Fibroblast of lung (primary cell): ENCODE results near the gene SLC2A4RG. TPM values are rescaled to one million over a fixed set of nuclear protein-coding genes. Genes with fewer than 3 reads are reported as not detected.

Source experiments
- DNase-seq, 2 donors: peaks; one replicate each; pipeline versions ENCODE4 v3.0.0 to v3.0.0-alpha.2; 2010; ENCODE audit warnings: low read depth in 2 of 2
- H2AFZ ChIP-seq: 2 replicates; pipeline ENCODE4 v1.5.1; 2012; ENCODE audit warnings: low read length, control low read depth, inconsistent platforms
- H3K27ac ChIP-seq: 2 replicates; pipeline ENCODE4 v1.5.1; 2011; ENCODE audit warnings: low read length, control low read depth; ENCODE audit not compliant: insufficient read depth
- H3K27me3 ChIP-seq: 2 replicates; pipeline ENCODE4 v1.5.1; 2011; ENCODE audit warnings: mild to moderate bottlenecking, low read length; ENCODE audit not compliant: control insufficient read depth, insufficient read depth
- H3K36me3 ChIP-seq: 2 replicates; pipeline ENCODE4 v1.5.1; 2011; ENCODE audit warnings: low read length; ENCODE audit not compliant: control insufficient read depth, insufficient read depth
- H3K4me1 ChIP-seq: 2 replicates; pipeline ENCODE4 v1.5.1; 2011; ENCODE audit warnings: low read length; ENCODE audit not compliant: control insufficient read depth, insufficient read depth; ENCODE audit errors: extremely low read depth
- H3K4me2 ChIP-seq: 2 replicates; pipeline ENCODE4 v1.5.1; 2011; ENCODE audit warnings: low read length, control low read depth; ENCODE audit not compliant: insufficient read depth; ENCODE audit errors: extremely low read depth
- H3K4me3 ChIP-seq, 4 experiments: fragments of 200-600 bp in 1 of 4; sonication (generic) in 1 of 4; replicated peaks in 1 of 4; 2 replicates each; pipeline ENCODE4 v1.5.1; 2011 to 2016; ENCODE audit warnings: low read length in 4 of 4, low read depth in 3 of 4, mild to moderate bottlenecking in 3 of 4, control low read depth in 2 of 4, inconsistent platforms in 1 of 4, mixed read lengths in 1 of 4; ENCODE audit not compliant: insufficient read depth in 1 of 4; ENCODE audit errors: control extremely low read depth in 1 of 4
- H3K79me2 ChIP-seq: 2 replicates; pipeline ENCODE4 v1.5.1; 2012; ENCODE audit warnings: mild to moderate bottlenecking, low read length, inconsistent platforms; ENCODE audit not compliant: control insufficient read depth, insufficient read depth
- H3K9ac ChIP-seq: 2 replicates; pipeline ENCODE4 v1.5.1; 2011; ENCODE audit warnings: mild to moderate bottlenecking, low read length, control low read depth; ENCODE audit not compliant: insufficient read depth
- H3K9me3 ChIP-seq: 2 replicates; pipeline ENCODE4 v1.5.1; 2012; ENCODE audit warnings: low read depth, low read length; ENCODE audit not compliant: control insufficient read depth, insufficient read depth
- H4K20me1 ChIP-seq: 2 replicates; pipeline ENCODE4 v1.5.1; 2011; ENCODE audit warnings: low read length; ENCODE audit not compliant: control insufficient read depth, insufficient read depth; ENCODE audit errors: extremely low read depth
- CTCF ChIP-seq, 2 donors: IDR thresholded peaks in 1 of 2; conservative IDR thresholded peaks in 1 of 2; 1 replicate in 1 of 2; 2 replicates in 1 of 2; pipeline ENCODE4 v1.5.1; 2011 to 2012; ENCODE audit warnings: low read length in 2 of 2, control low read depth in 1 of 2, inconsistent platforms in 1 of 2, low read depth in 1 of 2, mild to moderate bottlenecking in 1 of 2
- EZH2 ChIP-seq: IDR thresholded peaks from 2 replicates; pipeline ENCODE4 v1.5.1; 2012; ENCODE audit warnings: low read length, control low read depth, mild to moderate bottlenecking; ENCODE audit errors: missing control alignments
- polyA plus RNA-seq, 2 donors: library from polyadenylated mRNA; depleted of rRNA in 1 of 2; stranded (reverse) in 1 of 2; unstranded in 1 of 2; fragments of >200 nt; gene quantifications; 2 replicates each; pipeline ENCODE4 v1.2.1, GENCODE V29; 2011 to 2012; ENCODE audit warnings: missing spikeins in 1 of 2
- total RNA-seq: library from RNA; depleted of rRNA; stranded (reverse); fragments of >200 nt; gene quantifications from 2 replicates; pipeline ENCODE4 v1.2.1, GENCODE V29; 2014

SLC2A4RG gene
- total and polyA plus RNA-seq, 2 donors (not counting 1 experiment from before 2014, with no cell fraction given): 17.5 to 30.6 TPM

DNA sequence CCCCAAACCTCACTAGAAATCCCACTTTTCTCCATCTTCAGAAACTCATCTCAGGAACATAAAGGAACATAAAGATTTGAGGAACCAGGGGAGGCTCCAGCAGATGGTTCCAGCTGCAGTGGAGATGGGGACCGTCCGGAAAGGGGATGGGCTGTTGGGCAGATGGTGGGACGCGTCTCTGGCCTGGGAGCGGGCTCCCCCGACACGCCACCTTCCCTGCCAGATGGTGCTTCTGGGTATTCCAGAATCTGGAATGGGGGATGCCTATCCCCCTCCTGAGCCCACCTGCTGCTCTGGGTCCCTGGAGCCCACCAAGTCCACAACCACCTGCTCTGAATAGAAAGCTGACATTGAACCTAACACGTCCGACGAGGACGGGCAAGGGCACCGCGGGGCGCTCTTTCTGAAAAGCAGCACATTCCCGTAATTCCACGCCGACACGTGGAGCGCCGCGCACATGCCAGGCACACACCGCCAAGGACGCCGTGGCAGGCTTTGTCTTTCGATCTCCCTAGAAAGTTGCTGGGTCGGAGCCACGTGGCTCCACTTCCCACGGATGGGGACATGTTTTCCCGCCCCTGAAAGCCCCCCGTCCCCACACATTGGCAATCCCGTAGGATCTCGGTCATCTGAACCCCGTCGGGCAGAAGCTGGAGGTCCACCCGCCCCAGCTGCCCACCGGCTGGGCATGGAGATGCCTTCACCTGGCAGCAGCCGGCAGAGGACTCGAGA lies 27.3 kb downstream of the SLC2A4RG start:
- TF ChIP-seq EZH2: no peak
- no peak for TF ChIP-seq CTCF (conservative IDR thresholded peaks at IDR 0.05 in 1 of 2, IDR thresholded peaks at IDR 0.05 in 1 of 2; ENCODE audit: low read depth in 1 of 2, low read length in 2 of 2)
- H3K4me2 ChIP-seq: no peak overlapping the region
- no peak overlapping the region for H3K4me3 ChIP-seq
- H3K79me2 ChIP-seq: no peaks in the 10 kb centered on the region
- no peaks in the 10 kb centered on the region for H3K9me3 ChIP-seq
- no peaks in the 10 kb centered on the region for H3K4me1 ChIP-seq
- H2AFZ ChIP-seq: no peak overlapping the region
- H4K20me1 ChIP-seq: no peaks in the 10 kb centered on the region
- no peaks in the 10 kb centered on the region for H3K36me3 ChIP-seq
- H3K27me3 ChIP-seq: no peaks in the 10 kb centered on the region
- no peak for DNase-seq
- H3K27ac ChIP-seq: no peak overlapping the region
- no peak overlapping the region for H3K9ac ChIP-seq

GRCh38 chr20:63767456-63767855 lies 27.9 kb downstream of the SLC2A4RG start:
- Histone ChIP-seq H3K27me3 (no peaks in the 10 kb centered on the region), H2AFZ (no peak overlapping the region), H3K4me3 (no peak overlapping the region), H3K9me3 (no peaks in the 10 kb centered on the region), H3K79me2 (no peaks in the 10 kb centered on the region), H3K36me3 (no peaks in the 10 kb centered on the region), H4K20me1 (no peaks in the 10 kb centered on the region), H3K4me1 (no peaks in the 10 kb centered on the region), H3K27ac (no peak overlapping the region), H3K9ac (no peak overlapping the region), H3K4me2 (no peak overlapping the region)
- DNase-seq: no peak
- TF ChIP-seq EZH2 (no peak), CTCF (conservative IDR thresholded peaks at IDR 0.05 in 1 of 2, IDR thresholded peaks at IDR 0.05 in 1 of 2; ENCODE audit: low read depth in 1 of 2, low read length in 2 of 2) (no peak)

GRCh38 chr20:63767886-63768285 lies 28.3 kb downstream of the SLC2A4RG start:
- no peak for TF ChIP-seq CTCF (conservative IDR thresholded peaks at IDR 0.05 in 1 of 2, IDR thresholded peaks at IDR 0.05 in 1 of 2; ENCODE audit: low read depth in 1 of 2, low read length in 2 of 2)
- TF ChIP-seq EZH2: no peak
- no peak overlapping the region for H3K9ac ChIP-seq
- H2AFZ ChIP-seq: no peak overlapping the region
- no peaks in the 10 kb centered on the region for H3K9me3 ChIP-seq
- H3K4me3 ChIP-seq: no peak overlapping the region
- H4K20me1 ChIP-seq: no peaks in the 10 kb centered on the region
- no peak for DNase-seq
- no peaks in the 10 kb centered on the region for H3K79me2 ChIP-seq
- H3K4me1 ChIP-seq: no peaks in the 10 kb centered on the region
- H3K27ac ChIP-seq: no peak overlapping the region
- no peak overlapping the region for H3K4me2 ChIP-seq
- H3K27me3 ChIP-seq: no peaks in the 10 kb centered on the region
- no peaks in the 10 kb centered on the region for H3K36me3 ChIP-seq
